ENCODE data around the gene TAF4B. TPM values are rescaled to one million over a fixed set of nuclear protein-coding genes. Genes with fewer than 3 reads are reported as not detected.

TAF4B gene
- polyA plus RNA-seq, 1 of the 3 experiments (the other 2 are of a cell fraction) = 1.3 TPM

DNA sequence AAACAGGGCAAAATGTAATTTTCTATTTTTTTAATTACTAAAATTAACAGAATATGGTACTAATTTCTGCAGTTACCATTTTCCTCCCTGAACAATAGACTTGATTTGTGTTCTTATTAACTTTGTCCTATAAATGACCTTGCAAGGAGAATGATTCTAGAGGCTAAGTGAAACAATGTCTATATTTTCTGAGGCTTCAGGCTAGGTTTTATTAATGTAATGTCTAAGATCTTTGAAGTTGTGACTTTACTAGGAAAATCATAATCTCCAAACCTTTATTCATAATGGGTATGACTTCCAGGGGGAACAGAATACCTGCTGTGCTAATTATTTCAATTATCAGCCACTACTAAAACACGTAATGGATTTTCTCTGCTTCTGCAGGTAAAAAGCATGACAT lies 94.4 kb downstream of the TAF4B start:
- H3K4me2 ChIP-seq = no peak overlapping the region
- no peak overlapping the region for H3K4me3 ChIP-seq (ENCODE audit: low read depth in 2 of 2, low read length in 1 of 2)
- H2AFZ ChIP-seq (ENCODE audit: low read depth) = no peak overlapping the region
- WGBS (ENCODE audit: low lambda C conversion rate) = 95% methylated on average over 1 of the region's 1 CpG
- H3K36me3 ChIP-seq (replicated peaks in 1 of 2; ENCODE audit: control insufficient read depth in 1 of 2, insufficient read depth in 2 of 2, low read length in 1 of 2) = peaks cover 0 to 3% of the 10 kb centered on the region in 2 experiments
- H3F3A ChIP-seq (replicated peaks; ENCODE audit: insufficient read depth) = no peaks in the 10 kb centered on the region
- H4K20me1 ChIP-seq (ENCODE audit: insufficient read depth) = no peaks in the 10 kb centered on the region
- H3K4me1 ChIP-seq (ENCODE audit: control insufficient read depth in 1 of 2, insufficient read depth in 2 of 2, low read depth in 1 of 2, low read length in 1 of 2) = no peaks in the 10 kb centered on the region
- TF ChIP-seq FOXM1 (IDR thresholded peaks at IDR 0.05; ENCODE audit: low read depth) (no peak), MXI1 (IDR thresholded peaks at IDR 0.05; ENCODE audit: low read depth, low read length) (no peak), NRF1 (IDR thresholded peaks at IDR 0.05; ENCODE audit: low read depth, low read length) (no peak), GATA2 (CRISPR knock-in tag; IDR thresholded peaks at IDR 0.05) (no peak), EZH2phosphoT487 (IDR thresholded peaks at IDR 0.05; ENCODE audit: borderline replicate concordance, low read depth) (no peak), NFIC (IDR thresholded peaks at IDR 0.05; ENCODE audit: borderline replicate concordance) (no peak), TCF12 (IDR thresholded peaks at IDR 0.05) (no peak), TEAD4 (IDR thresholded peaks at IDR 0.05; ENCODE audit: borderline replicate concordance, insufficient read depth) (no peak), ELF1 (IDR thresholded peaks at IDR 0.05) (no peak), EP300 (IDR thresholded peaks at IDR 0.05; ENCODE audit: borderline replicate concordance in 1 of 2, low read depth in 1 of 2, low read length in 1 of 2) (no peak), MEF2A (IDR thresholded peaks at IDR 0.05; ENCODE audit: borderline replicate concordance, low read depth) (no peak), CHD2 (IDR thresholded peaks at IDR 0.05; ENCODE audit: low read length, partially characterized antibody) (no peak), FOXJ3 (CRISPR knock-in tag; IDR thresholded peaks at IDR 0.05) (no peak)
- TF ChIP-seq, protein P1, sequence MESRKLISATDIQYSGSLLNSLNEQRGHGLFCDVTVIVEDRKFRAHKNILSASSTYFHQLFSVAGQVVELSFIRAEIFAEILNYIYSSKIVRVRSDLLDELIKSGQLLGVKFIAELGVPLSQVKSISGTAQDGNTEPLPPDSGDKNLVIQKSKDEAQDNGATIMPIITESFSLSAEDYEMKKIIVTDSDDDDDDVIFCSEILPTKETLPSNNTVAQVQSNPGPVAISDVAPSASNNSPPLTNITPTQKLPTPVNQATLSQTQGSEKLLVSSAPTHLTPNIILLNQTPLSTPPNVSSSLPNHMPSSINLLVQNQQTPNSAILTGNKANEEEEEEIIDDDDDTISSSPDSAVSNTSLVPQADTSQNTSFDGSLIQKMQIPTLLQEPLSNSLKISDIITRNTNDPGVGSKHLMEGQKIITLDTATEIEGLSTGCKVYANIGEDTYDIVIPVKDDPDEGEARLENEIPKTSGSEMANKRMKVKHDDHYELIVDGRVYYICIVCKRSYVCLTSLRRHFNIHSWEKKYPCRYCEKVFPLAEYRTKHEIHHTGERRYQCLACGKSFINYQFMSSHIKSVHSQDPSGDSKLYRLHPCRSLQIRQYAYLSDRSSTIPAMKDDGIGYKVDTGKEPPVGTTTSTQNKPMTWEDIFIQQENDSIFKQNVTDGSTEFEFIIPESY (IDR thresholded peaks at IDR 0.05; ENCODE audit: borderline replicate concordance, low read depth) = no peak
- TF ChIP-seq, protein P2, sequence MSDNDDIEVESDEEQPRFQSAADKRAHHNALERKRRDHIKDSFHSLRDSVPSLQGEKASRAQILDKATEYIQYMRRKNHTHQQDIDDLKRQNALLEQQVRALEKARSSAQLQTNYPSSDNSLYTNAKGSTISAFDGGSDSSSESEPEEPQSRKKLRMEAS (IDR thresholded peaks at IDR 0.05; ENCODE audit: low read depth) = no peak
- TF ChIP-seq, protein P3, sequence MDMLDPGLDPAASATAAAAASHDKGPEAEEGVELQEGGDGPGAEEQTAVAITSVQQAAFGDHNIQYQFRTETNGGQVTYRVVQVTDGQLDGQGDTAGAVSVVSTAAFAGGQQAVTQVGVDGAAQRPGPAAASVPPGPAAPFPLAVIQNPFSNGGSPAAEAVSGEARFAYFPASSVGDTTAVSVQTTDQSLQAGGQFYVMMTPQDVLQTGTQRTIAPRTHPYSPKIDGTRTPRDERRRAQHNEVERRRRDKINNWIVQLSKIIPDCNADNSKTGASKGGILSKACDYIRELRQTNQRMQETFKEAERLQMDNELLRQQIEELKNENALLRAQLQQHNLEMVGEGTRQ (IDR thresholded peaks at IDR 0.05; ENCODE audit: borderline replicate concordance, low read depth, low read length) = no peak
- no peaks in the 10 kb centered on the region for H3K79me2 ChIP-seq (ENCODE audit: insufficient read depth)
- DNase-seq = no peak
- ChIA-PET CTCF (interaction anchor here (1.5 kb wide), 1 partner anchor 9 kb away, joined by 4 read pairs; no protein-coding TSS in a partner anchor), POLR2A (no interaction called here)
- H3K9me3 ChIP-seq = peaks cover 6% of the 10 kb centered on the region; the same call in 1 of the 2 replicates
- no peak overlapping the region for H3K9ac ChIP-seq
- H3K27me3 ChIP-seq (ENCODE audit: insufficient read depth) = no peaks in the 10 kb centered on the region
- no peaks in the 10 kb centered on the region for H3K9me2 ChIP-seq
- no peak overlapping the region for H3K27ac ChIP-seq (ENCODE audit: low read depth in 2 of 2, low read length in 1 of 2)

Measured in SK-N-SH (cell line).